Activated CD8-positive, alpha-beta memory T cell treated with anti-CD3 and anti-CD28 coated beads, Interleukin-2, amount 50 U/mL, for 4 hours (primary cell): ENCODE data around the gene MLX.
"Not testable (repeated sequence)": the region's sequence is repeated elsewhere in the genome, so short reads cannot be mapped to it uniquely, and the experiment has no call there.

Source experiments
- DNase-seq: peaks from one replicate; pipeline ENCODE4 v3.0.0-alpha.2; 2020

The MLX gene

GRCh38 chr17:42581744-42582270 is 14.9 kb downstream of the MLX start:
- DNase-seq = no peak

DNA sequence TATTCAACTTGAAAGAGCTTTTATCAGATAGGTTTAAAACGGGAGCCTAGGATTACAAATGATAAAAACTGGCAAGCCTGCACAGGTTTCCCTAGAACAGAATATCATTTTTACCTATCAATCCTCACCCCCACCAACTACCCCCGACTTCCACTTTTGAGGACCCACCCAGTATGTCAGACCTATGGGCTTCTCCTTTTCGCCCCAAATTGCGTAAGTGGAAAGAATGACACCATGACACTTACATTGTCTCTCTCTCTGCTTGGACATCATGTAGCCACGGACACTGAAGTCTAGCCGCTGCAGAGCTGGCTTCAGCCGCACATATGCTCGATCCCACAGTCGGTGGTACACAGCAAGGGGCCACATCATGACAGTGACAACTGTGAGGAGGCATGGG is 18.0 kb downstream of the MLX start:
- DNase-seq = no peak

GRCh38 chr17:42585353-42585752 is 18.5 kb downstream of the MLX start:
- no peak for DNase-seq

- DNase-seq = no peak
Measured at GRCh38 chr17:42586514-42587230, 19.8 kb downstream of the MLX start.

DNA sequence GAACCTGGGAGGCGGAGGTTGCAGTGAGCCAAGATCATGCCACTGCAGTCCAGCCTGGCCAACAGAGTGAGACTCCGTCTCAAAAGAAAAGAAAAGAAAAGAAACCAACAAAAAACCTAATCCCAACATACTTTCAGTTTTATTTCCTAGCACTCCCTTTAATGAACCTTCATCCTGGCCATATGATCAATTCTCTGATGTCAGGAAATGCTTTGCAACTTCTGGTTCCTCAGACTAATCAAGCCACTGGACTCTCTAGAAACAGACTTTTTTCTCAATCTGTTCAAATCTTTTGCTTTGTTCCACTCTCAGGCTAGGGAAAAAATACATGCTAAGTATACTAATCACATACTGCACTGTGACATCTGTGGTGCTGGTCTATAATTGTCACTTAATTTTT is 24.0 kb downstream of the MLX start:
- no peak for DNase-seq

DNA sequence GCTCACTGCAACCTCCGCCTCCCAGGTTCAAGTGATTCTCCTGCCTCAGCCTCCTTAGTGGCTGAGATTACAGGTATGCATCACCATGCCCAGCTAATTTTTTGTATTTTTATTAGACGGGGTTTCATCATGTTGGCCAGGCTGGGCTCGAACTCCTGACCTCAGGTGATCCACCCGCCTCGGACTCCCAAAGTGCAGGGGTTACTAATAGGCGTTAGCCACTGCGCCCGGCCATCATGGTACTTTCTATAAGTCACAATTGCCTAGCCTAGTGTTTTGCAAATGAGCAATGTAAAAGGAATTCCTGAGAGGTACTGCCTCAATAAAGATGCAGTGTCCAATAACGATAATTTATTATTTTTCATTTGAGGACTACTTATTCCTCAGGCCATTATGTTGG is 24.5 kb downstream of the MLX start:
- no peak for DNase-seq

GRCh38 chr17:42596386-42596785 is 29.5 kb downstream of the MLX start:
- DNase-seq = no peak

DNA sequence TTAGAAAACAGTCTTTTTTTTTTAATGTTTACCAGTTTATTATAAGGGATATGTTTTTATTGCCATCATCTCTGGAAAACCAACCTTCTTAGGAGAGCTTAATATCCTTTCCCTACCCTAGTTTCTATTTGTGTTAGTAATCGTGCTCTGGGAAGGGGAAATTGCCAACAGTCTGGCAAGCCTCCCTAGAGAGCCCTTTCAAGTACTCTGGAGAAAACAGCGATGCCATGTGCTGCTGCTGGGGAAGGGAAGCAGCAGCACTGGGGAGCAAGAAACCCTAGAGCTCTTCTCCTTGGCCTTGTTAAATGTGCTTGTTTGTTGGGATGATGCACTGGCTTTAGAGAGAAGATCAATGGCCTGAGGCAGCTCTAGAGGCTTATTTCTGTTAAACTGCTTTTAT is 32.0 kb downstream of the MLX start:
- DNase-seq = no peak

DNA sequence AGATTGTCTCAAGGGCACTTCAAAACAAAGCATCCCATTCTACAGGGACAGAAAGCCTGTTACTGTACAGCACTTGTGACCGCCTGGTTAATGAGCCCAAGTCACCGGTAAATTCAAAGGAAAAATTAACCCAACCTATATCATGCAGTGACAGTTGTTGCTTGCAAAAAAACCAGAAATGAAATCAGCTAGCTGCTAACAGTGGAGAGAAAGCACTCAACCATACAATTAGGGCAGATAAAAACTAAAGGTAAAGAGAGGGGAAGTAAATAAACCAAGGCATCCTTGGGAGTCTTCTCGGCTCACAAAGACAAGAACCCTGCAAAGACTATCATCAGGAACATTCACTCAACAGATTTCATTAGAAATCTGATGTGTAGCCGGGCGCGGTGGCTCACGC is 36.4 kb downstream of the MLX start:
- no peak for DNase-seq

GRCh38 chr17:42607769-42608168 is 40.9 kb downstream of the MLX start:
- no peak for DNase-seq

- no peak for DNase-seq
Measured at GRCh38 chr17:42608305-42609181, 41.6 kb downstream of the MLX start.

DNA sequence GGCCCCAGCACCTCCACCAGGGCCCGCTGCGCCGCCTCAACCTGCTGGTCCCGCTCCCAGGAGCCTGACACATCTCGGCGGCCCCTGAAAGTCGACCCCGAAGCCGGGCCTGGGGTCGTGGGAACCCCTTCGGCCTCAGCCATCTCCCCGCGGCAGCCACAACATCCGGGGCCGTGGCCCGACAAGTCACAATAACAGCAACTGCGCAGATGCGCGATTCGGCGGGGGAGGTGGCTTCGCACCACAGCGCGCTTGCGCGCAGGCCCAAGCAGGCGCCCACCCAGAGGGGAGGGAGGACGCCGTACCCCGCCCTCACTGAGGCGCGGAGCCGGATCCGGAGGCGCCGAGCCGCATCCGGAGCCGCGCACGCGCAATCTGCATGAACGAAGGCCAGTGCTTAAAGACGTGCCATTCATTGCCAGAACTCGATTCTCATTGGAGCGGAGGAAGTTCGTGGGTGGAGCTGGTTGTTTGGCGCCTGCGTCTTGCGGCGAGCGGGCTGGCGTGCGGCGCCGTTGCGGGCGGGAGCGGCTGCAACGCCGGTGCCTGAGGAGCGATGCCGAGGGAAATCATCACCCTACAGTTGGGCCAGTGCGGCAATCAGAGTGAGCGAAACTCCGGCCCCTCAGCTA is 42.4 kb downstream of the MLX start, which contains the start of the genes RETREG3 and TUBG1:
Gene RETREG3 (minus strand): TSS at position 193 of the 632 bp plus-strand sequence. CDS start 50 bp downstream, at position 143.
Gene TUBG1 (plus strand): TSS at position 502 of the 632 bp plus-strand sequence. CDS start 55 bp downstream, at position 557.
- peak; percentile 99 for DNase-seq

GRCh38 chr17:42609814-42610801 is 43.2 kb downstream of the MLX start:
- DNase-seq = peak; percentile 28

DNA sequence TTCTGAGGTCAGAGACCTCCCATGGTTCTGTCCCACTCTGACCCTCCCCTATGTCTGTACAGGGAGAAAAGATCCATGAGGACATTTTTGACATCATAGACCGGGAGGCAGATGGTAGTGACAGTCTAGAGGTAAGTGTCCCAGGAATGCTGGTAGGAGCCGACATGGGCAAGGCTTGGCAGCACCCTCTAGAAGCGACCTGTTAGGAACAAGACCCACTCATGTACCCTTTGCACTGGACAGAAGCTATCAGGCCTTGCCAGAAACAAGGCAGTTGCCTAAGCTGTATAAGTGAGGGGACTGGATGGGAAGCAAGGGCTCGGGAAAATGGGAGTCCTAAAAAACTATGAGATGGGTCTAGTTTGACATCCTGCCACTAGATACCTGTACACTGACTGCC is 45.1 kb downstream of the MLX start:
- no peak for DNase-seq

DNA sequence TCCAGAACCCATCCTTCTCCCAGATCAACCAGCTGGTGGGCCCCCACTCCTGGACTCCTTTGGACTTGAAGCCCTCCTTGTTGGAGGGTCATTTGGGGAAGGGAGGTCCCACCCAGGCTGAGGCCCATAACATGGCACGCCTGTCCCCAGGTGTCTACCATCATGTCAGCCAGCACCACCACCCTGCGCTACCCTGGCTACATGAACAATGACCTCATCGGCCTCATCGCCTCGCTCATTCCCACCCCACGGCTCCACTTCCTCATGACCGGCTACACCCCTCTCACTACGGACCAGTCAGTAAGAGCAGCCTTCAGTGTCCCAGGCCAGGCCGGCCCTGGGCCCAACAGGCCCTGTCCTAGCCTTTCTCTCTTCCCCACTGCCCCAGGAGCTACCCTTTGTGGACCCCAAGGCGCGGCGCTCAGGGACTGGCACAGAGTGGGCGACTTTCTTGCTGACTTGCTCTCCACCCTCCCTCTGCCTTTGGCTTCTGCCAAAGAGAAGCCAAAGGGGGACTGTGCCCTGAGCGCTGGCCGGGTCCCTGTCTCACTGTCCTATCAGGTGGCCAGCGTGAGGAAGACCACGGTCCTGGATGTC is 46.9 kb downstream of the MLX start:
- no peak for DNase-seq

DNA sequence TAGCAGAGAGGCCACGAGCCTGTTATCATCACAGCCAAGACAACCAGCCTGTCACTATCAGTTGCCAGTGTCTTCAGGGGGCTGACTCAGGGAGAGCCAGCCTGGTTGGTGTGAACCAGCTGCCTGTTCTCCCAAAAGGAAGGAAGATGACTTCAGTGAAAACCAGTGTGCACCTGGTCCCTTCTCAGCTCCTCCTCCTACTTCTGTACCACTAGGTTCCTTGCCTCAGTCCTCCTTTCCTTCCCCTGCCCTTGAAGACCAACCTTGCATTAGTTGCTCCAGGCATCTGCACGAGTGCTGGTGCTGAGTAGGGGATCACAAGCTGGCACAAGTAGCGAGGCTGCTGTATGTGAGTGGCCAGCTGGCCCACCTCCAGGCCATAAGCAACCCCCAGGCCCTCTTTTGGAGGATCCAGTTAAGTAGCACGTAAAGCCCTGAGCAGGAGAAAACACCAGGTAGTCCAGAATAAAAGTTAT is 51.1 kb downstream of the MLX start:
- no peak for DNase-seq

- DNase-seq = no peak
Measured at GRCh38 chr17:42618442-42619150, 51.7 kb downstream of the MLX start.

- not testable (repeated sequence) for DNase-seq
Measured at GRCh38 chr17:42621987-42622386, 55.1 kb downstream of the MLX start.
